Breast epithelium (tissue), 3 donors: Measurements from ENCODE around the gene SFMBT1.

ENCODE experiments used
- CTCF ChIP-seq, 3 donors: fragments of 450-650 bp; IDR thresholded peaks; one replicate each; pipeline ENCODE4 v1.5.1; 2016 to 2017; ENCODE audit warnings: antibody characterized with exemption in 3 of 3, mild to moderate bottlenecking in 3 of 3, moderate library complexity in 3 of 3
- POLR2A ChIP-seq: fragments of 450-650 bp; IDR thresholded peaks from one replicate; pipeline ENCODE4 v1.6.1; 2016; ENCODE audit warnings: antibody characterized with exemption, mild to moderate bottlenecking, moderate library complexity
- POLR2AphosphoS5 ChIP-seq, 3 donors: sonication (generic); formaldehyde crosslinking; IDR thresholded peaks; one replicate each; pipeline ENCODE4 v1.6.1; 2017; ENCODE audit warnings: antibody characterized with exemption in 3 of 3

DNA sequence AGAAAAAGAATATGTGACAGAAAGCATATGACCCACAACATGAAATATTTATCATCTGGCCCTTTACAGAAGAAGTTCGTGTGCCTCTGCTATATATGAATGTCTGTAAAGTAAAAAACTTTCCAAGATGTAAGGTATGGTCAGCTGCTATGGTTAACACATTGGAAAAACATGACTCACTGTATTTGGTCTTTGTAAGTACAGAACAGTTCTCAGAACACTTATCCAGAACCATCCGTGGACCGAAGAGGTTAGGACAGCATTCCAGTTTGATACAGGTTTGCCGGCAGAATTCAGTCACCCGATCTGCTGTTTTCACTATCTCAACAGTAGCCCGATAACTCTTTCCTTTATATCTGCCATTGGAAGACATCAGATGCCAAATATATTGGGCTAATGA is 135.1 kb downstream of the SFMBT1 start:
- TF ChIP-seq POLR2A (no peak), CTCF (IDR thresholded peaks at IDR 0.05) (no peak), POLR2AphosphoS5 (IDR thresholded peaks at IDR 0.05) (no peak)
